Fibroblast of lung (primary cell): Measurements from ENCODE around the gene COL27A1.

Source experiments
- CTCF ChIP-seq, 2 donors: IDR thresholded peaks in 1 of 2; conservative IDR thresholded peaks in 1 of 2; 1 replicate in 1 of 2; 2 replicates in 1 of 2; pipeline ENCODE4 v1.5.1; 2011 to 2012; ENCODE audit warnings: low read length in 2 of 2, control low read depth in 1 of 2, inconsistent platforms in 1 of 2, low read depth in 1 of 2, mild to moderate bottlenecking in 1 of 2
- EZH2 ChIP-seq: IDR thresholded peaks from 2 replicates; pipeline ENCODE4 v1.5.1; 2012; ENCODE audit warnings: low read length, control low read depth, mild to moderate bottlenecking; ENCODE audit errors: missing control alignments

- TF ChIP-seq CTCF (conservative IDR thresholded peaks at IDR 0.05 in 1 of 2, IDR thresholded peaks at IDR 0.05 in 1 of 2; ENCODE audit: low read depth in 1 of 2, low read length in 2 of 2), result no peak
- TF ChIP-seq EZH2, result no peak
Measured at GRCh38 chr9:114224247-114224610, 68.9 kb downstream of the COL27A1 start.
